ENCODE data around the gene FYN.

DNA sequence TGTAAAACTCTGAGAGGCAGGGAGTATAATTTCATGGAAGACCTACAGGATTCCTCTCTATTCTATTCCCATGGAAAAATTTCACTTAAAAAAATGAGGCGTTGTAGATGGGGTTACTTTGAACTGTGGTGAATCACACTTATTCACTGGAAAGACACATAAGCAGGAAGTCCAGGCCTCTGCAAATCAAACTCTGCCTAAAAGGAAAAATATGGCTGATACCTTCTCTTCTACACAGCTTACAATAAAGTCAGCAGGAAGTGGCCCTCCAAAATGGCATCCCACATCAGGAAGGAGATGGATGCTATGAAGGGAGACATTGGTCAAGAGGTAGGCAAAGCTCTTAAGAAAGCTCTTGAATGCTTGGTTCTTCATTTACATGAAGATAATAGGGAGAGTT lies 115.9 kb downstream of the FYN start:
- TF ChIP-seq RFX5 (IDR thresholded peaks at IDR 0.05; ENCODE audit: borderline replicate concordance, low read depth, low read length): no peak
- TF ChIP-seq, protein P1, sequence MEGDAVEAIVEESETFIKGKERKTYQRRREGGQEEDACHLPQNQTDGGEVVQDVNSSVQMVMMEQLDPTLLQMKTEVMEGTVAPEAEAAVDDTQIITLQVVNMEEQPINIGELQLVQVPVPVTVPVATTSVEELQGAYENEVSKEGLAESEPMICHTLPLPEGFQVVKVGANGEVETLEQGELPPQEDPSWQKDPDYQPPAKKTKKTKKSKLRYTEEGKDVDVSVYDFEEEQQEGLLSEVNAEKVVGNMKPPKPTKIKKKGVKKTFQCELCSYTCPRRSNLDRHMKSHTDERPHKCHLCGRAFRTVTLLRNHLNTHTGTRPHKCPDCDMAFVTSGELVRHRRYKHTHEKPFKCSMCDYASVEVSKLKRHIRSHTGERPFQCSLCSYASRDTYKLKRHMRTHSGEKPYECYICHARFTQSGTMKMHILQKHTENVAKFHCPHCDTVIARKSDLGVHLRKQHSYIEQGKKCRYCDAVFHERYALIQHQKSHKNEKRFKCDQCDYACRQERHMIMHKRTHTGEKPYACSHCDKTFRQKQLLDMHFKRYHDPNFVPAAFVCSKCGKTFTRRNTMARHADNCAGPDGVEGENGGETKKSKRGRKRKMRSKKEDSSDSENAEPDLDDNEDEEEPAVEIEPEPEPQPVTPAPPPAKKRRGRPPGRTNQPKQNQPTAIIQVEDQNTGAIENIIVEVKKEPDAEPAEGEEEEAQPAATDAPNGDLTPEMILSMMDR (IDR thresholded peaks at IDR 0.05; ENCODE audit: control extremely low read depth in 1 of 3, insufficient read depth in 1 of 3, low read depth in 1 of 3, low read length in 3 of 3): no peak
- no peak for TF ChIP-seq KDM1A (IDR thresholded peaks at IDR 0.05; ENCODE audit: borderline replicate concordance, low read length)
- TF ChIP-seq CHD2 (IDR thresholded peaks at IDR 0.05; ENCODE audit: low read length): no peak
- TF ChIP-seq POLR2AphosphoS5 (IDR thresholded peaks at IDR 0.05; ENCODE audit: low read depth, low read length): no peak
- no peak for TF ChIP-seq BACH1 (IDR thresholded peaks at IDR 0.05; ENCODE audit: low read length)
- TF ChIP-seq RAD21 (IDR thresholded peaks at IDR 0.05 in 1 of 2, conservative IDR thresholded peaks at IDR 0.05 in 1 of 2; ENCODE audit: low read depth in 2 of 2, low read length in 2 of 2): no peak
- no peak for TF ChIP-seq HDAC6 (IDR thresholded peaks at IDR 0.05; ENCODE audit: low read depth, low read length)
